GM21825 (cell line): ENCODE results near the gene LRRC4B.
"Not testable (repeated sequence)": the region's sequence is repeated elsewhere in the genome, so short reads cannot be mapped to it uniquely, and the experiment has no call there.

ENCODE experiments used
- ATAC-seq: cut with Tn5 transposase; IDR thresholded peaks from one replicate; pipeline ENCODE4 v1.9.1; 2021; ENCODE audit warnings: mild to moderate bottlenecking, moderate library complexity; ENCODE audit not compliant: unreplicated experiment

Gene LRRC4B, protein sequence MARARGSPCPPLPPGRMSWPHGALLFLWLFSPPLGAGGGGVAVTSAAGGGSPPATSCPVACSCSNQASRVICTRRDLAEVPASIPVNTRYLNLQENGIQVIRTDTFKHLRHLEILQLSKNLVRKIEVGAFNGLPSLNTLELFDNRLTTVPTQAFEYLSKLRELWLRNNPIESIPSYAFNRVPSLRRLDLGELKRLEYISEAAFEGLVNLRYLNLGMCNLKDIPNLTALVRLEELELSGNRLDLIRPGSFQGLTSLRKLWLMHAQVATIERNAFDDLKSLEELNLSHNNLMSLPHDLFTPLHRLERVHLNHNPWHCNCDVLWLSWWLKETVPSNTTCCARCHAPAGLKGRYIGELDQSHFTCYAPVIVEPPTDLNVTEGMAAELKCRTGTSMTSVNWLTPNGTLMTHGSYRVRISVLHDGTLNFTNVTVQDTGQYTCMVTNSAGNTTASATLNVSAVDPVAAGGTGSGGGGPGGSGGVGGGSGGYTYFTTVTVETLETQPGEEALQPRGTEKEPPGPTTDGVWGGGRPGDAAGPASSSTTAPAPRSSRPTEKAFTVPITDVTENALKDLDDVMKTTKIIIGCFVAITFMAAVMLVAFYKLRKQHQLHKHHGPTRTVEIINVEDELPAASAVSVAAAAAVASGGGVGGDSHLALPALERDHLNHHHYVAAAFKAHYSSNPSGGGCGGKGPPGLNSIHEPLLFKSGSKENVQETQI

DNA sequence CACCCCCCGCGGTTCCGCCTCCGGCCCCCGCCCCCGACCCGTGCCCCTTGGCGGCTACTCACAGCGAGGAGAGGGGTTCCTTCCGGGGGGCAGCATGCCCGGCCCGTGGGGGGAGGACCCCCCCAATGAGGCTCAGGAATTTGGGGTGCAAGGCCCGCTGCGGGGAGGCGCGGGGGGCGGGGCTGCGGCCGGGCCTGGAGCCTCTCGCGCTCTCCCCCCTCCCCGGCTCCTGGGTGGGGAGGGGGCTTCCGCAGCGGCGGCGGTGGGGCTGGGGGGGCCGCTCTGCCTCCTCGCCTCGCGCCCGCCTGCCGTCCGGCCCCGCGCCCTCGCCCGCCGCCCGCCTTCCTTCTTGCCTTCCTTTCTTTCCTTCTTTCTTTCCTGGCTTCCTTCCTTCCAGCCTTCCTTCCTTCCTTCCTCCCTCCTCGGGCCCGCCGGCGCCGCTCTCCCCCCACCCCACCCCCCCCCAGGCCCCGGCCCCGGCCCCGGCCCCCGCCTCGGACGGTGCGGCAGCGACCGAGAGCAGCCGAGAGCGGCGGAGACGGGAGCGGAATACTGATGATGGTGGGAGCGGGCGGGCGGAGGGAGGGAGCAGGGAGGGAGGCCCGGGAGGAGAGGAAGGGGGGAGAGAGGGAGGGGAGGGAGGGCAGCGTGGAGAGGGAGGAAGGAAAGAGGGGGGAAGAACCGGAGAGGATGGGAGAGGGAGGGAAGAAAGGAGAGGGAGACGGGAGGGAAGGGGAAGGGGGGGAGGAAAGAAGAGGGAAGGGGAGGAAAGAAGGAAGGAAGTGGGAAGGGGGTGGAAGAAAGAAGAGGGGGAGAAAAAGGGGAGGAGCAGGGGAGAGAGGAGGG lies at the start of gene LRRC4B:
Gene LRRC4B, minus strand, starts transcription at position 554 of the 846 bp plus-strand sequence. CDS start 19,597 bp downstream, outside the sequence.
- no peak for ATAC-seq

GRCh38 chr19:50612504-50613404 lies 44.5 kb upstream of the LRRC4B start:
- ATAC-seq: not testable (repeated sequence)

GRCh38 chr19:50607874-50608785 lies 39.9 kb upstream of the LRRC4B start:
- ATAC-seq: no peak

DNA sequence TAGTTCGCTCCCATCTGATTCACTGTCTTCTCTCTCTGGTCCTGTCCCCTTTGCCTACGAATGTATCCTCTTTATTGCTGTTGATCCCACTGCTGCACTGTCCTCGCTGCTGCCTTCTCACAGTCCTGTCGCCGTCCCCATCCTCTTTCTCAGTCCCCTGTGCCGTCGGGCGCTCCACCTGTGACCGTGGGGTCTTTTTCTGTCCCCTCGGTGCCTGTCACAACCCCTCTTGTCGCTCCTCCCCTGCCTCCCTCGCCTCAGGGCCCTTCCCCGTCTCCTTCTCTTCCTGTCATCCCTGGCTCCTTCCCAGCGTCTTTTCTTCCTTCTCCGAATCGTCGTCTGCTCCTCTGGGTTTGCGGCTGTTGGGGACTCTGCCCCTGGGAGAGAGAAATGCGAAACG lies 39.2 kb upstream of the LRRC4B start:
- ATAC-seq: no peak

DNA sequence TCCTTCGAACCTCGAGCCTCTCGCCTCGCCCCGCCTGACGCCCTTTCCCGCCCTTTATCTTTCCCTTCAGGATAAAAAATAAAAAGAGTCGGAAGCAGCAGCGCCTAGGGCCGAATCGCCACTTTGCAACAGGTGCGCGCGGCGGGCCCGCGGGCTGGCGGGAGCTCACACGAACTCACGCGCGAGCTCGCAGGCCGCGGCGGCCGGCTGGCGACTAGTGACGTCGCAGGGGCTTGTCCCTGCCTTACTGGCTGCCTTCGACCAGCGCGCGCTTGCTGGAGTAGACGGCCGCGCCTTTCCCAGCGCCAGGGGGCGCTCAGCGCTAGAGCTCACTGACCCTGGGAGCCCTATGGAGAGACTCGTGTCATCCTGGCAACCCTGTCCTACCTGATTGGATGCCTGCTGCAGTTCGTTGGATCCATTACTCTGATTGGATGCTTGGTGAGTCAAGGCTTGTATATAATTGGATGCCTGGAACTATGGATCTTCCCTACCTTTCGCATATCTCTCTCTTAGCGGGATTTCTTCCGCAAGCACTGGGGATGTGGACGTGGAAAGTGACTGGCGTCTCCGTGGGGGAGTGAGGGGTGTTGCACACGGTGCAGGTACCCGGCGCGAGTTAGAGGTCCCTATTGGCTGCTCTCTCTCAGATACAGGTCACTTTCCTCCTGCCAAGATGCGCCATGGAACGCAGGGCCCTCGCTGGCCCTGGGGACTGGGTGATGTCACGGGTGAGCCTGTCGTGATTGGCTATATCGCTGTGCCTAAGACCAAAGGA lies 38.0 kb upstream of the LRRC4B start:
- not testable (repeated sequence) for ATAC-seq

GRCh38 chr19:50604264-50605073 lies 36.2 kb upstream of the LRRC4B start:
- not testable (repeated sequence) for ATAC-seq

DNA sequence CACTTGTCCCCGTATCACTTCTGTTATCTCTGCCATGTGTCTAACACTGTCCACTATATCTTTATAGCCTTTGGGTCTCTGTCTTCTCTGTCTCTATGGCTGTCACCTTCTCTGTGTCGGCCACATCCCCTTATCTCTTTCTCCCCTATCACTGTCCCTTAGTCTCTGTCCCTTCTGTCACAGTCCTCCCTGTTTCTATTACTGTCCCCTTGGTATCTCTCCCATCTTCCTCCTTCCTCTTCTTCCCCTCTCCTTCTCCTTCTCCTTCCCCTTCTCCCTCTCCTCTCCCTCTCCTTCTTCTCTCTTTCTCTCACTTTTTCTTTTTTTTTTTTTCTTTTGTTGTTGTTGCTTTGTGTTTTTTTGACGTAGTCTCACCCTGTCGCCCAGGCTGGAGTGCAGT lies 34.7 kb upstream of the LRRC4B start:
- ATAC-seq: no peak

- no peak for ATAC-seq
Observed at GRCh38 chr19:50602496-50602895, 34.3 kb upstream of the LRRC4B start.

DNA sequence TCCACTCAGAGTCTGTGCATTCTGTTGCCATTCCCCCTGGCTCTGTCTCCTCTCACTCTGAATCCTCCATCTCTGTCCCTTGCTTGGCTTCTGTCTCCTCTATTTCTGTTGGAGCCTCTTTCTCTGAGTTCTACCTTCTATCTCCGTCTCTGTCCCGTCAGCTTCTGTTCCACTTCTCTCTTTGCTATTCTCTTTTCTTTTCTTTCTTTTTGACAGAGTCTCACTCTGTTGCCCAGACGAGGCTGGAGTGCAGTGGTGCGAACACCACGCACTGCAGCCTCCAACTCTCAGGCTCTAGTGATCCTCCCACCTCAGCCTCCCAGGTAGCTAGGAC lies 33.8 kb upstream of the LRRC4B start:
- ATAC-seq: no peak

DNA sequence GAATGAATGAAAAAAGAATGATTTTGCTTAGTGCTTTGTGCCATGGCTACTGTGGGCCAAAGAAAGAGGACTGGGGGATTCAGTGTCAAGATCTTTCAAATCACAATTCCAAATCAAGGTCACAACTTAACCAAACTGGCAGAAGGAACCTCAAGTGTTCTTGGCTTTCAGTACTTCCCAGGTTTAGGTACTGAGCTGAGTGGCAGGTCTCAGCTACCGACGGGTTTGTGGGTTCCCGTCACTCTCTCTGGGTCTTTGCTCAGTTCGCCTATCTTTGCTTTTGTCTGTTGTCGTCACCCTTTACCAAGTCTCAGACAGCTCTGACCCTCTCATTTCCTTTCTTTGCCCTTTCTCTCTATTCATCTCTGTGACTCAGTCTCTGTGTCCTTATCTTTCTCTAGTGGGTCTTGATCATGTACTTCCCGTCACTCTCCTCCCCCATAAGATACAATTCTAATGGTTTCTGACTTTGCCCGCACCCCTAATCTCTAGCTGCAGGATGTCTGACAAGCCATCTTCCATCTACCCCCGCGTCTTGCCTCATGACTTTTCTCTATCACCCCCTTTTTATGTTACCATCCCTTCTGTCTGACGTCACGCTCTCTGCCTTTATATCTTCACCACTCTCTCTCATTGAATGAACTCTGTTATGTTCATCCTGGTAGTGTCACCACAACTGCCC lies 33.3 kb upstream of the LRRC4B start:
- no peak for ATAC-seq

DNA sequence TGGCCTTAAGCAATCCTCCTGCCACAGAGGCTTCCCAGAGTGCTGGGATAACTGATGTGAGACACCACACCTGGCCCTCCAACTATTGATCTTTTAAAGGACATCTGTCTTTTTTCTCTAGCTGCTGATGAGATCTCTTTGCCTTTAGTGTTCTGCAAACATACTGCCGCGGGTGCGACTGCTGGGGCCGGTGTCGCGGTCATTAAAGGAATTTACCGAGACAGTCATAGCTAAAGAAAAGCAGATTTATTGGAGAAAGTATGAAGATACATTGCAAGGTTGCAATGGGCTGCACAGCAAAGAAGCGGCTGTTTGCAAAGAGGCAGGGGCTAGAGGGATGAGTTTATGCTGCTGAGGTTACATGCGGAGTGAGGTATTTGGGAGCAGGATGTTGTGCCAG lies 31.2 kb upstream of the LRRC4B start:
- no peak for ATAC-seq

DNA sequence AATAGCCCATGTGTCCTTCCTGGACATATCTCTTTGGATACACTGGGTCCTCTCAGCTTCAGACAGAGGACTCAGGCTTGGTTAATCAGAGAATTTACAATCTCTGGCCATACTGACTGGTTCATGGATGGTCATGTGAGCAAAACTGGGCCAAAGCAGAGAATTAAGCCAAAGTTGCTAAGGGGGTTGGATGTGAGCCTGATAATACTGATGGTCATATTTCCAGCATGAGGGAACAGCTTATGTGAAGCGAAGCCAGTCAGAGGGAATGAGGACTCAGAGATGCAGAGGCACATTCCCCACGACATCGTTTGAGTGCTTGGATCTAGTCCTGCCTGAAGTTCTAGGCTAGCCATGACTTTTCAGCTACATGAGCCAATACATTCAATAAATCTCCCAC lies 22.0 kb upstream of the LRRC4B start:
- ATAC-seq: no peak

- not testable (repeated sequence) for ATAC-seq
Observed at GRCh38 chr19:50581795-50582660, 13.8 kb upstream of the LRRC4B start.

DNA sequence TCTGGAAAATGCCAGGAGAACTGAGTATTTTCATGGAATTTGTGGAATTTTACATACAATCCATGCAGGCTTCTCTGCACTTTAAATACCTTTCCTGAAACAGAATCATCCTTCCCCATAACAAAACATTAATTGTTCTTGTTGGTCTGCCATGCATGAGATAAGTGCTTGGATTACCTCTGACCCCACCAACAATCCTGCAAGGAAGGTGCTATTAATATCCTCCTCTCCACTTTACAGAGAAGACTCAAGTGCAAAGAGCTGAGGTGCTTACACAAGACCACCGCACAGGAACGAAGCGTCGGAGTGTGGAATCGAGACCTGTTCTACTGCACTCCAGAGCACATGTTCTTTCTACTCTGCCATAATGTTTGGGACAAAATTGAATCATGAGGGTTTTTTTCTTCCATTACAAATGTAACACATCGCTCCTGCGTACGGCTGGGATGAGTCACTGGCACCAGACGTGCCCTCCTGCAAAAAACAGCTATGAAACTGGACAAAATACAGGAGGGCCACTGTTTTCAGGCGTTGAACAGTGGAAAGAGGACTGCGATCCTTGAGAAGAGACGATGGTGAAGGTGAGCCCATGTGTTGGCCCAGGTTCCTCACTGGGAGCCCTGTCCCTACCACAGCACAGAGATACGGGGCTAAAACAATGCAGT lies 12.9 kb upstream of the LRRC4B start:
- ATAC-seq: no peak

- no peak for ATAC-seq
Observed at GRCh38 chr19:50580240-50580639, 12.0 kb upstream of the LRRC4B start.

DNA sequence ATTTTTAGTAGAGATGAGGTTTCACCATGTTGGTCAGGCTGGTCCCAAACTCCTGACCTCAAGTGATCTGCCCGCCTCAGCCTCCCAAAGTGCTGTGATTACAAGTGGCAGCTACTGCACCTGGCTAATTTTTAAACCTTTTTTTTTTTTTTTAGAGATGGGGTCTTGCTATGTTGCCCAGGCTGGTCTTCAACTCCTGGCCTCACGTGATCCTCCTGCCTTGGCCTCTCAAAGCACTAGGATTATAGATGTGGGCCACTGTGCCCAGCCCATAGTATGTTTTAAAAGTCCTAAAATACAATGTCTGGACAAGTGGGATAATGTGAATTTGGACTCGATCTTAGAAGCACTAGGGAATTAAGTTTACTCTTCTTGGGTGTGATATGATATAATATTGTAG lies 8.5 kb upstream of the LRRC4B start:
- not testable (repeated sequence) for ATAC-seq
